GM18499 (cell line): ENCODE data around the gene KATNB1.
"Not testable (repeated sequence)": the region's sequence is repeated elsewhere in the genome, so short reads cannot be mapped to it uniquely, and the experiment has no call there.

Source experiments
- ATAC-seq: cut with Tn5 transposase; IDR thresholded peaks from one replicate; pipeline ENCODE4 v1.9.1; 2021; ENCODE audit warnings: moderate number of reproducible peaks; ENCODE audit not compliant: insufficient read depth, unreplicated experiment

KATNB1 gene

DNA sequence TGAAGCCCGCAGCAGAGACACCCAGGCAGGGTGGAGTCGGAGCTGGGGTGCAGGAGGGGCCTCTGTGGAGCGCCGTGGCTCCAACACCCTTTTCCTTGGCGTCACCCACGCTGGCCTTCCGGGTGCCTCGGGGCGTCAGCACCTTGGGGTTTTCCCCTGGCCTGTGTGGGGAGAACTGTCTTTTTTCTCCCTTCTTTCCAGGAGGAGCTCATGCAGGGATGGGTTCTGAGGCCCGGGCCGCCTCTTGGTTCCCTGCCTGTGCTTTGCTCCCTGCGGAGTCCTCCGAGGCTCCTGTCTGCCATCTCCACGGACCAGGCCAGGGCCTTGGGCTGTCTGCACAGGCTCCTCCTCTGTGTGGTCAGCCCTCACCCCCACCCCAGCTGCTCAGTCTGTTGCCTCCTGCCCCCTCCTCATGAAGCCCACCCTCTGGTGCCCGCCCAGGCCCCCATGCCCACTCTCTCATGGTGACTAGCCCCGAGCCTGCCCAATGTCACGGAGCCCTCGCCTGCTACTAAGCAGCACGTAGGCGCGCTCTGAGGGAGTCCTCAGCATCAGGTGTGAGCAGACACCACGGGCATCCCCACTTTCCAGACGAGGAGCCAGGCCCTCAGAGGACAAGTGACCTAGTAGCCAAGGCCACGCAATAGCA, 5.0 kb downstream of the KATNB1 start:
- no peak for ATAC-seq

DNA sequence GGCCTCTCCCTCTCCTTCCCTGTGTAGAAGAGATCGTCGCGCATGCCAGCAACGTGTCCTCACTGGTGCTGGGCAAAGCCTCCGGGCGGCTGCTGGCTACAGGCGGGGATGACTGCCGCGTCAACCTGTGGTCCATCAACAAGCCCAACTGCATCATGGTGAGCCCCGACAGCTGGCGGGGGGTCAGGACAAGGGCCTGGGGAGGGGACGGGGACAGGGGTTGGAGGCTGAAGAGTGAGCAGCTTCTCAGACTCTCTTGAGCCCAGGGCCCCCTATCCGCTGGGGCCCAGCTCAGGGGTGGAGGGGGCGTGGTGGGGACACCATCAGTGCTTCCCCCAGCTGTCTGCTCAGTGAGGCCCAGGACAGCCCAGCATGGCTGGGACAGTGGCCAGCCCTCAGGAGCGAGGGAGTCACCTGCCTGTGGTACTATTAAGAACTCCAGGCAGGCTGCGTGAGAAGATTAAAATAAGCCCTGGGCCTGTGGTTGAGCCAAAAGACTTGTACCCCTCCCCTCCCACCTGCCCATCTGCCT, 6.2 kb downstream of the KATNB1 start:
- ATAC-seq: no peak

DNA sequence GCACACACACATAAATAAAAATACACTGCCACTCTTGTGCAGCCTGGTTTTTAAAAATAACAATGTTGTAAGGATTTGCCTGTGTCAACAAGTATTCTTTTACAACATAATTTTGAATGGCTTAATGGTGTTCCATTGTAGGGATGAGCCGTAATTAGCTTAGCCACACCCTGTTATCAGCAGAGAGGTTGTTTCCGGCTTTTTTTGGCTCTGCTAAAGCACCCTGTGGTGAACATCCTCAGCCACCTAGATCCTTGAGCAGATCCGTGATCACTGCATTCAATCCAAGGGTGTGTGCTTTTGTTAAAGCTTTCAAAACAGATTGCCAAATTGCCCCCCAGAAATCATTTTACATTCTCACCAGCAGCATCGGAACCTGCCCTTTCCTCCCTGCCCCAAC, 7.0 kb downstream of the KATNB1 start:
- no peak for ATAC-seq

DNA sequence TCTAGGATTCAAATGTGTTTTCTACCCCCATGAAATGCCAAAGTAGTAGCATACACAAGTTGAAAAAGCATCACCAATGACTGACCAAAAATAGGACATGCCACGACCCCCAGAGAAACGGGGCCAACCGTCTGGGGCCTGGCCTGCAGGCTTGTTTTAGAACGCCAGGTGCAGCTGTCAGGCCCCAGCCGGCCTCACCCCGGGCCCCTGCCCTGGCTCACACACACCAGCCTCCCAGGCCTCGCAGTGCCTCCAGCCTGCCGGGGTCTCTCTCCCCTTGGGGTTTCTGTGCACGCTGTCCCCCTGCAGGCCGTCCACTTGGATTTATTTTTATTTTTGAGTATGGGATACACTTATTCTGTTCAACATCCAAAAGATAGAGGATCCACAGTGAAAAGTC, 7.9 kb downstream of the KATNB1 start:
- no peak for ATAC-seq

DNA sequence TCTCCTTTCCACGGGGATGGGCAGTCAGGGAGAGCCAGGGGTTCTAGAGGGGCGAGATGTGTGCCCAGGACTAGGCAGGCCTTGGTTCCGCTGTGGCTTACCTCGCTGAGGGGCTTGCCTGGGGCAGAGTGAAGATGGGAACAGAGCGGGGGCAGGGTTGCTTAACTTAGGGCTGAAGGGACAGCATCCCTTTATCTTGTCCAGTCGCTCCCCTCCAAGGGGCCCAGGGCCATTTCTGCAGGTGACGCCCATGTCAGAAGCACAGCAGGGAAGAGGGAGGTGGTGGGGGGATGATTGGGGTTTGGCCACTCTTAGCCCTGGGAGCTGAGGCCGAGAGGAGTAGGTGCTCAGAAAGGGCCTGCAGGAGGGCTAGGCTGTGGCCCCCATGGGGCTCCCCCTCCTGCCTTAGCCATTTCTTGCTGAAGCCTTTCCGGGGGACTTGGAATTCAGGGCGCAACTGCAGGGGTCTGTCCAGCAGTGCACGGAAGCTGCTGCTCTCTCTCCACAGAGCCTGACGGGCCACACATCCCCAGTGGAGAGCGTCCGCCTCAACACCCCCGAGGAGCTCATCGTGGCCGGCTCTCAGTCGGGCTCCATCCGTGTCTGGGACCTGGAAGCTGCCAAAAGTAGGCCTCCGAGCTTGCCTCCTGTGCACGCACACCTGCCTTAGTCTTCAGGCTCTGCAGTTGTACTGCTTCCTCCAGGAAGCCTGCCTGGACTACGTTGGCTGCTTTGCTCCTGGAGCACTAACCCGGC, 8.5 kb downstream of the KATNB1 start:
- ATAC-seq: no peak

DNA sequence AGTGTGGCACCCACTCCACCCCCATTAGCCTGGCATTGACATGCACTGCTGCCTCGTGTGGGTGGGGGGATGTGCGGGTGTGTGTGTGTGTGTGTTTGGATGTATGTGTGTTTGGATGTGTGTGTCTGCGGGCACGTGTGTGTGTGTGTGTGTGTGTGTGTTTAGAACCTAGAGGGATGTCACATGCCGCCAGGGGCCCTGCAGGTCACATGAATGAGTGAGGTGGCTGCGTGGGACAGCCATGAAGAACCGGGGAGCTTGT, 9.0 kb downstream of the KATNB1 start:
- ATAC-seq: no peak

DNA sequence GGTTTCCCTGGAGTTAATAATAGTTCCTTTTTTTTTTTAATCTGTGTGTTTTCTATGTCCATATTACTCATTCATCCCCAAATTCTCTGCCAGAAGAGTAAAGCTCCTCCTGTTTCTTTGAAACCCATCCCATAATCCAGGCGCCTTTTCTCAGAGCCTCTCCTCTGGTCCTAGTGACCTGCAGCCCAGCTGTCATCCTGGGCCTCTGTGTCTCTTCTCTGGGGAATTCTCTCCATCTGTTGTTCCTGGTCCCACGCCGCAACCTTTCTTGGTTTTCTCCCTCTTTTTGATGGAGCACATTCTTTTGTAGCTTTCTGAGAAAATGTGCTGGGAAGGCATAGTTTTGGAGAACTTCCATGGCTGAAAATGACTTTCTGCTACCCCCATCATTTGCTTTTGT, 10.2 kb downstream of the KATNB1 start:
- no peak for ATAC-seq

DNA sequence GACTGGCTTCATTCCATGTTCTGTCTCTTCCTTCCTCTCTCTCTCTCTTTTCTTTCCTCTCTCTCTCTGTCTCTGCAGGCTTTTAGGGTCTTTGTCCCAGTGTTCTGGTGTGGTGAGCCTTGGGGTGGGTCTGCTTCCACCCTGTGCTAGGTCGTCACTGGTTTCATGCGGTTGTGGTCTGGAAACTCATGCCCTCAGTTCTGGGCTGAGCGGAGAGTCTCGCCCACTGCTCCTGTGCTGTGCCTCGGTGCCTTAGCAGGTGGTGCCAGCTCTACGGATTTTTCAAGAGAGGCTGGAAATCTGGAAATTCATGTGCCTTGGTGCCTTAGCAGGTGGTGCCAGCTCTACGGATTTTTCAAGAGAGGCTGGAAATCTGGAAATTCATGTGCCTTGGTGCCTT, 10.7 kb downstream of the KATNB1 start:
- ATAC-seq: not testable (repeated sequence)

DNA sequence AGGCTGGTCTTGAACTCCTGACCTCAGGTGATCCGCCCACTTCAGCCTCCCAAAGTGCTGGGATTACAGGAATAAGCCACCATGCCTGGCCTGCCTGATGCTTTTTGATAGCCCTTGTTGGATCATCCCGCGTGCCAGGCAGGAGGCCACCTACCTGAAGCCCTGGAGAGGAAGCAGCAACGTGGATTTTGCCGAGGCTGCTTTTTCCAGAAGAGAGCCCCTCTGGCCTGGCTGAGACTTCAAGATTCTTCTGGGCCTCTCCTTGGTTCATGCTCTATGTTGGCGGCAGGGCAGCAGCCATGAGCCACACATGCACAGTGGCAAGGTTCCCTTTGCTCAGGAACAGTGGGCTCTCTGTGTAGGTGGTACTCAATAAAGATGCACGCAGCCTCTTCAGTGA, 11.5 kb downstream of the KATNB1 start:
- no peak for ATAC-seq

DNA sequence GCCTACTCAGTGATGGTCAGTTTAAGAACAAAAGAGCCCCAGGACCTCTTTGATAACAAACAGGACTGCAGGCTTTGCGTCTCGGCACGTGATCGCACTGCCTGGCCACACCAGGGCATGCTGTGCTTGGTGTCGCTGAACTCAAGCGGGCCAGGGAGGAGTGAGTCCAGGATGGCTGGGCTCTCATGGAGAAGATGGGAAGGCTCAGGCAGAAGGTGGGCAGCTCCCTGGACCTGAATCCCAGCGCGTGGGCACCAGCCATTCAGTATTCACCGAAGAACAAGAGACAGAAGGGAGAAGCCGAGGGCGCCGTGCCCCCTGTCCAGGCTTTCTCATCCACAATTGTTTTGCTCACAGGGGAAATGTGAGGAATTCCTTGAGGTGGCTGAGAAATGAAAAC, 11.9 kb downstream of the KATNB1 start:
- no peak for ATAC-seq

DNA sequence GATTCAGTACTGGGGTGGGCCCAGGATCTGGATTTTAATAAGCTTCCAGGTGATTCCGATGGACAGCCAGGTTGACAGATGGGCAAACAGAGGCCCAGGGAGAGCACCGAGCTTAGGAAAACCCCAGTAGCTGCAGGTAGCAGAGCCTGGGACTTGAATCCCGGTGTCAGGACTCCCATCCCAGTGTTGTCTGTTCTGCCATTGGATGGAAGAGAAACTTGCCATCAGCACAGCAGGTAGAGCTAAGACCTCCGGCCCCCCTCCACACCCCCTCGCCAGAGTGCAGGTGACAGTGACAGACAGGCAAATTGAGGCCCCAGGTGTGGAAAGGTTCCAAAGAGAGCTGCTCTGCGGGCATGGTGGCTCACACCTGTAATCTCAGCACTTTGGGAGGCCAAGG, 12.4 kb downstream of the KATNB1 start:
- no peak for ATAC-seq

DNA sequence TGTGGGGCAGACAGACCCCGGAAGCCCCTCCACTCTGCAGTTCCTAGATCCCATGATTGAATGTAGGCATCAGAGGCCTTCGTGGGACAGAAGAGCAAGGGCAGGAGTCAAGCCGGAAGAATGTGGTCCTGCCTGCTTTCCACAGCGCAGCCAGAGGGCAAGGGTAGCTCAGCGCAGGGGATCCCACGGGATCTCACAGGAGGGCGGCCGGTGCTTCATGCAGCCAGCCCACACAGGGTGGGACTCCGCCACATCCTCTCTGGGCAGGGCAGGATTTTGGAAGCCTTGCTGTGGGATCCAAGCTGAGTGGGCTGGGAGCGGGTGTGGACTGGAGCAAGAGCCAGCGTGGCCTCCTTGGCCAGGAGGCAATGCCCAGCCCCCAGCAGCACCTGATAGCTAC, 13.0 kb downstream of the KATNB1 start:
- no peak for ATAC-seq

DNA sequence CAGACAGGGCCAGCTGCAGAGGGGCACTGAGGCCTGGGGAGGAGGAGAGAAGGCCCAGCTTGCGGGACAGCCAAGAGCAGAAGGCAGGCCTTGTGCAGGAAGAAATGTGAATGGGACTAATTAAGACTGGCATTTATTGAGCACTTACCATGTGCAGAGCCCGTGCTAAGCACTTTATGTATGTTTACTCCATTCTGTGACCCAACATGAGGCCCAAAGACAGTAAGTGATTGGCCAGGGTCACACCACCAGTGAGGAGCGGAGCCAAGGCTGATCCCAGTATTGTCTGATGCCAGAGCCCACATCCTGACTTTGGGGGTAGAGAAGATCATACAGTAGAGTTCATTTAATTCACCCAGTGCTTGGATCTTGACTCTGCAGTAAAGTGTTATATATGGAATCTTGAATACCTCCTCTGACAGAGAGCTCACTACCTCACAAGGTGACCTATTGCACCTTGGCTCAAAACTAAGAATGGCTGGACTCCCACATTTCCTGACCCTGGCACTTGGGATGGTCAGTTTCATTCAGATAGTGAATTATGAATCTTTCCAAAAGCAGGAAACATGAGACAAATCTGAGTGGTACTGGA, 13.6 kb downstream of the KATNB1 start:
- ATAC-seq: no peak

DNA sequence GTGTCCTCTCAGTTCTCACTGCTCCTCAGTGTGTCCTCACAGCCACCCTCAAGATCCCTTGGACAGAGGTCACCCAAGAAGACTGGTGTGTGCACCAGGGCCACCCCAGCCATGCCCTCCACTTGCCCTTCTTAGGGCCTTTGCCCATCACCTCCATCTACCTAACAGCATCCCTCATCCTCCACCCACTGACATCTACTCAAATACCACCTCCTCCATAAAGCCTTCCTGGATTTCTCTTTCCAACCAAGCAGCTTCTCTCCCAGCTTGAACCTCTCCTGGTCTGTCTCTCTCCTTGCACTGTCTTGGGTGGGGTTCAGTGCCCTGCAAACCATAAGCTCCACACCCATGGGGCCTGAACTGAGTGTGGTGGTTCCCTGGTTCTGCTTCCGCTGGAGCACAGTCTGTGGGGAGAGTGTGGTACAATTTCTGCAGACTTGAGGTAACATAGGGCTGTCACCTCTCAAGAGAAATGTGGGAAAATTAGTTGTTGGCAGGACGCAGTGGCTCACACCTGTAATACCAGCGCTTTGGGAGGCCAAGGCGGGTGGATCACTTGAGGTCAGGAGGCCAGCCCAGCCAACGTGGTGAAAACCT, 14.4 kb downstream of the KATNB1 start:
- no peak for ATAC-seq

DNA sequence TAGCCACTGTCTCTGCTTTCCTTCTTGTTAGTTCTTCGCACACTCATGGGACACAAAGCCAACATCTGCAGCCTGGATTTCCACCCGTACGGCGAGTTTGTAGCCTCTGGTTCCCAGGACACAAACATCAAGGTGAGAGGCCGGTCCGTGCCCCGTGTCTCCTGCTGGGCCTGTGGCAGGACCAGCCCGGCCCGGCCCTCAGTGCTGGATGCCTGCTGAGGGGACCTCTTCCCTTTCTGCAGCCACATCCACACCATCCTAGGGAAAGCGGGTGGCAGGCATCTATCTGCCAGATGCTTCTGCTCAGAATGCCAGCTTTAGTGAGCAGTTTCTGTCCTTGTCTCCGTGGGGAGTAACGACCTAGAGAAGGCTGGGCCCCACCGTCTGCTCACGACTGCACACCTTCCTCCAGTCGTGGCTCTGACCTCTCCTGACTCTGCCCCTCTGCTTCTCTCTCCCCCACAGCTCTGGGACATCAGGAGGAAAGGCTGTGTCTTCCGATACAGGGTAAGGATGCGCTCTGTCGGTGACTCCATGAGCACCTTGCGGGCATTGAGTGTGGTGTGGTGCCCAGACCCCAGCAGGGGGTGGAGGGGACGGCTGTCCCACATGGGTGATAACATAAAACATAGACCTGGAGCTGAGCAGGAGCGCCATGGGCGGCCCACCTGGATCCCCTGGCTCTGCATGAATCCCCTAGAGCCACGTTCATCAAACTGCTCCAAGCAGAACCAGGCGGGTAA, 15.4 kb downstream of the KATNB1 start:
- ATAC-seq: no peak

DNA sequence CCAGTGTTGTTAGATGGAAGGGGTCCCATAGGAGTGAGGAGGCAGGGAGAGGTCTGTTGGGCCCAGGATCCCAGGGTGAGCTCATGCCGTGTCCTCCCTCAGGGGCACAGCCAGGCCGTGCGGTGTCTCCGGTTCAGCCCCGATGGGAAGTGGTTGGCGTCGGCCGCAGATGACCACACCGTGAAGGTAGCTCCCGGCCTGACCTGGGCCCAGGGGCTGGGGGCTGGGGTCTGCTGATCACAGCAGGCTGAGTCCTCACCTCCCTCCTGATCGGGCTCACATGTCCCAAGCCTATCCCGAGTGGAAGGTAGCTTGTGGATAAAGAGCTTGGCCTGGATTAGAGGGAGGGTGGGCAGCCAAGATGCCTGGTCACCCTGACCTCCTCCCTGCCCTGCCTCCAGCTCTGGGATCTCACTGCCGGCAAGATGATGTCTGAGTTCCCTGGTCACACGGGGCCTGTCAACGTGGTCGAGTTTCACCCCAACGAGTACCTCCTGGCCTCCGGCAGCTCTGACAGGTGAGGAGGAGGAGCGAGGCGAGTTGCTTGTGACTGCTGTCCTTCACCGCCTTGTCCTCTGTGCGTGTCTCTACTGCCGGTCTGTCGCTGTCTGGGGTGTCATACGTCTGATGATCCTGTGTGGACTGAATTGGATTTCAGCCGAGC, 16.1 kb downstream of the KATNB1 start:
- no peak for ATAC-seq

DNA sequence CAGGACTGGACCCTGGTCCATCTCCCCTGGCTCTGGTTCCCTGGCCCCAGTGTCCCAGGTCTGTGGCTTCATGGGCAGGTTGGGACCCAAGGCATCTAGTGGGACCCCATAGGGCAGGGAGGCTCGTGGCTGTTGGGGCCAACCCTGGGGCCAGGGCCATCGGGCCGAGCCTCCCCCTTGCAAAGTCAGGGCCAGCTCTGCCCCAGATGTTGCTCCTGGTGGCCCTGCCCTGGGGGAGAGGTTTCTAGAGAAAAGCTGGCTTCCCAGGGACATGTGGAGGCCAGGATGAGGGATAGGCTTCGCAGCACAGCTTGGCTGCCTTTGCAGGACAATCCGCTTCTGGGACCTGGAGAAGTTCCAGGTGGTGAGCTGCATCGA, 16.6 kb downstream of the KATNB1 start:
- no peak for ATAC-seq

DNA sequence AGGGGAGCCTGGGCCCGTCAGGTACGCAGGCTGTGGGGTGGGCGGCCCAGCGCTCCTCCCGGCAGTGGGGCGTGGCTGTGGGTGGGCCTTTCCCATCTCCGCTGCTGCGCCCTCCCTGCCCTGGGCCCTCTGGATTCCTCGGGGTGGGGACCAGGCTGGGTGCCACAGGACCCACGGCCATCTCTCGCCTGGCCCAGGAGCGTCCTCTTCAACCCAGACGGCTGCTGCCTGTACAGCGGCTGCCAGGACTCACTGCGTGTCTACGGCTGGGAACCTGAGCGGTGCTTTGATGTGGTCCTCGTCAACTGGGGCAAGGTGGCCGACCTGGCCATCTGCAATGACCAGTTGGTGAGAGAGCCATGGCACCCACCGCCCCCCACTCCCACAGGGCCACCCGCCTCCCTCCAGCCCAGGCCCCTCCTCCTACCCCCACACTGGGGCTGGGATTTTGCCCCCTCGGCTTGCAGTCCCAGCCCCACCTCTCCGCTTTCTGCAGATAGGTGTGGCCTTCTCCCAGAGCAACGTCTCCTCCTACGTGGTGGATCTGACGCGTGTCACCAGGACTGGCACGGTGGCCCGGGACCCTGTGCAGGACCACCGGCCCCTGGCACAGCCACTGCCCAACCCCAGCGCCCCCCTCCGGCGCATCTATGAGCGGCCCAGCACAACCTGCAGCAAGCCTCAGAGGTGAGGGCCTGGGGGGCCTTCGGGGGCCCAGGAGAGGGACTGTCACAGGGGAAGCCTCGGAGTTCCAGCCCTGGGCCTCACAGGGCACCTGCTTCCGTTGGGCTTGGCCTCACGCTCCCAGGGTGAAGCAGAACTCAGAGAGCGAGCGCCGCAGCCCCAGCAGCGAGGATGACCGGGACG, 17.2 kb downstream of the KATNB1 start:
- ATAC-seq: no peak
